ENCODE data around the gene MMP27.

The MMP27 gene

DNA sequence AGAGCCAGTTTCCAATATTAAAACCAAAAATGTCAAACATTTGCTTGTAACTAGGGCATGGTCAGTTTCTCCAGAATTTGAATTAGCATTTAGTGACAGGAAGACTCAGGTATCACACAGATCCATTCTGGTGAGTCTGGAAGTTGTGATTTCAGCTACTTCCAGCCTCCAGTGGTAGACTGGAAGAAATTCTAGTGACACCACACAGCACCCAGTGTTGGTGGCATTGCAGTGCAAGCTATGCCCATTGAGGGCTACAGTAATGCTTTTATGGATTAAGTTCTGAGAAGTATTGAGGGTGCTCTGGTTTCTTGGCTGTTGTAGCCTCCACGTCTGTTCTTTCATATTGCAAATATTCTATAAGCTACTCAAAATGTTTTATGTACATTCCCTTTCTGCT is 49.0 kb downstream of the MMP27 start:
- Histone ChIP-seq H3K4me1 (ENCODE audit: control insufficient read depth, insufficient read depth, low read length) (no peaks in the 10 kb centered on the region), H3K4me3 (ENCODE audit: low read length) (no peak overlapping the region), H3K36me3 (ENCODE audit: control insufficient read depth, insufficient read depth, low read length, severe bottlenecking) (no peaks in the 10 kb centered on the region), H3K9me3 (ENCODE audit: control insufficient read depth, low read length) (peaks cover 10% of the 10 kb centered on the region), H3K9ac (ENCODE audit: low read length) (no peak overlapping the region), H3K27me3 (replicated peaks; ENCODE audit: control insufficient read depth, insufficient read depth, low read length) (peaks cover 31% of the 10 kb centered on the region)
- no peak for DNase-seq (ENCODE audit: low read depth)

DNA sequence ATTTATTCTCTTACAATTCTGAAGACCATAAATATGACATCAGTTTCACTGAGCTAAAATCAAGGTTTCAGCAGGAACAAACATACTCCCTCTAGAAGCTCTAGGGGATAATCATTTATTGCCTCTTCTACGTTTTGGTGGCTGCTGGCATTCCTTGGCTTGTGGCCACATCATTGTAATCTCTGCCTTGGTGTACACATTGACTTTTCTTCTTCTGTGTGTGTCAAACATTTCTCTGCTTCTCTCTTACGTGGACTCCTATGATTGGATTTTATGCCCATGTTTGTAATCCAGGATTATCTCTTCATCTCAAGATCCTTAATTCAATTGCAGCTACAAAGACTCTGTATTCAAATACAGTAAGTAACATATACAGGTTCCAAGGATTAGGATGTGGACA is 50.0 kb downstream of the MMP27 start:
- Histone ChIP-seq H3K9ac (ENCODE audit: low read length) (no peak overlapping the region), H3K9me3 (ENCODE audit: control insufficient read depth, low read length) (peaks cover 10% of the 10 kb centered on the region), H3K36me3 (ENCODE audit: control insufficient read depth, insufficient read depth, low read length, severe bottlenecking) (no peaks in the 10 kb centered on the region), H3K4me1 (ENCODE audit: control insufficient read depth, insufficient read depth, low read length) (no peaks in the 10 kb centered on the region), H3K27me3 (replicated peaks; ENCODE audit: control insufficient read depth, insufficient read depth, low read length) (peaks cover 25% of the 10 kb centered on the region), H3K4me3 (ENCODE audit: low read length) (no peak overlapping the region)
- no peak for DNase-seq (ENCODE audit: low read depth)

GRCh38 chr11:102654761-102655160 is 50.8 kb downstream of the MMP27 start:
- Histone ChIP-seq H3K36me3 (ENCODE audit: control insufficient read depth, insufficient read depth, low read length, severe bottlenecking) (no peaks in the 10 kb centered on the region), H3K4me3 (ENCODE audit: low read length) (no peak overlapping the region), H3K4me1 (ENCODE audit: control insufficient read depth, insufficient read depth, low read length) (no peaks in the 10 kb centered on the region), H3K9ac (ENCODE audit: low read length) (no peak overlapping the region), H3K27me3 (replicated peaks; ENCODE audit: control insufficient read depth, insufficient read depth, low read length) (peaks cover 23% of the 10 kb centered on the region), H3K9me3 (ENCODE audit: control insufficient read depth, low read length) (peaks cover 10% of the 10 kb centered on the region)
- DNase-seq (ENCODE audit: low read depth), result no peak

- H3K9me3 ChIP-seq (ENCODE audit: control insufficient read depth, low read length), result peaks cover 10% of the 10 kb centered on the region
- H3K4me3 ChIP-seq (ENCODE audit: low read length), result no peak overlapping the region
- H3K9ac ChIP-seq (ENCODE audit: low read length), result no peak overlapping the region
- H3K36me3 ChIP-seq (ENCODE audit: control insufficient read depth, insufficient read depth, low read length, severe bottlenecking), result no peaks in the 10 kb centered on the region
- H3K4me1 ChIP-seq (ENCODE audit: control insufficient read depth, insufficient read depth, low read length), result no peaks in the 10 kb centered on the region
- no peak for DNase-seq (ENCODE audit: low read depth)
- peaks cover 14% of the 10 kb centered on the region for H3K27me3 ChIP-seq (replicated peaks; ENCODE audit: control insufficient read depth, insufficient read depth, low read length)
Observed at GRCh38 chr11:102653744-102654291, 51.8 kb downstream of the MMP27 start.

DNA sequence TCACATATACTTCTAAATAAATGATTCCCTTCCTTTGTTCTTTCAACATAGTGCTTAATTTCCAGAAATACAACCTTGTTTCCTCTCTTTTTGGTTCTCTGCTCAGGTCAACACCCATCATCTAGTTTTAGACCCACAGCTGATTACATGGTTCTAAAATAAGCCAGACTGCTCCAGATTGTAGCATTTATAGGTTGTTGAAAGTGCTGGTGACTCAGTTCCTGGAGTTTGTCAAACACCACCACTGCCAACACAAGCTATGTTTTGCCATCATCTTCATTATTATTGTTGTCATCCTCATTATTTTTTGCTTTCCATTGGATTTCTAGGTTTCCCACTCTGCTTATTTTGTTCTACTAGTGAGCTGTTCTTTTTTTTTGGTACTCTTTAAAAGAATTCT is 58.1 kb downstream of the MMP27 start:
- no peaks in the 10 kb centered on the region for H3K4me1 ChIP-seq (ENCODE audit: control insufficient read depth, insufficient read depth, low read length)
- H3K9ac ChIP-seq (ENCODE audit: low read length), result no peak overlapping the region
- no peaks in the 10 kb centered on the region for H3K9me3 ChIP-seq (ENCODE audit: control insufficient read depth, low read length)
- no peak for DNase-seq (ENCODE audit: low read depth)
- no peaks in the 10 kb centered on the region for H3K36me3 ChIP-seq (ENCODE audit: control insufficient read depth, insufficient read depth, low read length, severe bottlenecking)
- no peaks in the 10 kb centered on the region for H3K27me3 ChIP-seq (replicated peaks; ENCODE audit: control insufficient read depth, insufficient read depth, low read length)
- no peak overlapping the region for H3K4me3 ChIP-seq (ENCODE audit: low read length)

GRCh38 chr11:102643941-102644340 is 61.6 kb downstream of the MMP27 start:
- Histone ChIP-seq H3K4me1 (ENCODE audit: control insufficient read depth, insufficient read depth, low read length) (no peaks in the 10 kb centered on the region), H3K4me3 (ENCODE audit: low read length) (no peak overlapping the region), H3K9me3 (ENCODE audit: control insufficient read depth, low read length) (no peaks in the 10 kb centered on the region), H3K36me3 (ENCODE audit: control insufficient read depth, insufficient read depth, low read length, severe bottlenecking) (no peaks in the 10 kb centered on the region), H3K27me3 (replicated peaks; ENCODE audit: control insufficient read depth, insufficient read depth, low read length) (no peaks in the 10 kb centered on the region), H3K9ac (ENCODE audit: low read length) (no peak overlapping the region)
- DNase-seq (ENCODE audit: low read depth), result no peak
